ENCODE data around the gene ZBTB20. TPM values are rescaled to one million over a fixed set of nuclear protein-coding genes. Genes with fewer than 3 reads are reported as not detected.

The ZBTB20 gene
- polyA plus RNA-seq, 1 donor from 2014 or later = 4.8 TPM

- no peak for TF ChIP-seq EZH2 (IDR thresholded peaks at IDR 0.05; ENCODE audit: borderline replicate concordance, insufficient read depth, low read length, poor library complexity, severe bottlenecking)
- TF ChIP-seq, protein P1, sequence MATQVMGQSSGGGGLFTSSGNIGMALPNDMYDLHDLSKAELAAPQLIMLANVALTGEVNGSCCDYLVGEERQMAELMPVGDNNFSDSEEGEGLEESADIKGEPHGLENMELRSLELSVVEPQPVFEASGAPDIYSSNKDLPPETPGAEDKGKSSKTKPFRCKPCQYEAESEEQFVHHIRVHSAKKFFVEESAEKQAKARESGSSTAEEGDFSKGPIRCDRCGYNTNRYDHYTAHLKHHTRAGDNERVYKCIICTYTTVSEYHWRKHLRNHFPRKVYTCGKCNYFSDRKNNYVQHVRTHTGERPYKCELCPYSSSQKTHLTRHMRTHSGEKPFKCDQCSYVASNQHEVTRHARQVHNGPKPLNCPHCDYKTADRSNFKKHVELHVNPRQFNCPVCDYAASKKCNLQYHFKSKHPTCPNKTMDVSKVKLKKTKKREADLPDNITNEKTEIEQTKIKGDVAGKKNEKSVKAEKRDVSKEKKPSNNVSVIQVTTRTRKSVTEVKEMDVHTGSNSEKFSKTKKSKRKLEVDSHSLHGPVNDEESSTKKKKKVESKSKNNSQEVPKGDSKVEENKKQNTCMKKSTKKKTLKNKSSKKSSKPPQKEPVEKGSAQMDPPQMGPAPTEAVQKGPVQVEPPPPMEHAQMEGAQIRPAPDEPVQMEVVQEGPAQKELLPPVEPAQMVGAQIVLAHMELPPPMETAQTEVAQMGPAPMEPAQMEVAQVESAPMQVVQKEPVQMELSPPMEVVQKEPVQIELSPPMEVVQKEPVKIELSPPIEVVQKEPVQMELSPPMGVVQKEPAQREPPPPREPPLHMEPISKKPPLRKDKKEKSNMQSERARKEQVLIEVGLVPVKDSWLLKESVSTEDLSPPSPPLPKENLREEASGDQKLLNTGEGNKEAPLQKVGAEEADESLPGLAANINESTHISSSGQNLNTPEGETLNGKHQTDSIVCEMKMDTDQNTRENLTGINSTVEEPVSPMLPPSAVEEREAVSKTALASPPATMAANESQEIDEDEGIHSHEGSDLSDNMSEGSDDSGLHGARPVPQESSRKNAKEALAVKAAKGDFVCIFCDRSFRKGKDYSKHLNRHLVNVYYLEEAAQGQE (IDR thresholded peaks at IDR 0.05; ENCODE audit: borderline replicate concordance) = no peak
- TF ChIP-seq MXI1 (conservative IDR thresholded peaks at IDR 0.05; ENCODE audit: poor library complexity, severe bottlenecking) = no peak
- TF ChIP-seq CTCF (IDR thresholded peaks at IDR 0.05; ENCODE audit: poor library complexity, severe bottlenecking) = no peak
- no peak for TF ChIP-seq TAF1 (IDR thresholded peaks at IDR 0.05; ENCODE audit: low read depth)
- TF ChIP-seq POLR2AphosphoS5 (IDR thresholded peaks at IDR 0.05) = no peak
- TF ChIP-seq SMC3 (conservative IDR thresholded peaks at IDR 0.05; ENCODE audit: poor library complexity) = no peak
- no peak for TF ChIP-seq RAD21 (conservative IDR thresholded peaks at IDR 0.05)
- TF ChIP-seq EP300 (conservative IDR thresholded peaks at IDR 0.05; ENCODE audit: poor library complexity, severe bottlenecking) = no peak
- Histone ChIP-seq H4K20me1 (ENCODE audit: insufficient read depth) (no peaks in the 10 kb centered on the region), H3K9me2 (ENCODE audit: insufficient read depth, low read length) (no peaks in the 10 kb centered on the region), H3K27me3 (ENCODE audit: insufficient read depth, low read depth, low read length) (no peaks in the 10 kb centered on the region), H3K79me2 (replicated peaks; ENCODE audit: insufficient read depth, low read length) (no peaks in the 10 kb centered on the region), H2AFZ (ENCODE audit: low read depth, low read length) (no peak overlapping the region), H3K9me3 (ENCODE audit: low read length) (no peaks in the 10 kb centered on the region), H3K36me3 (ENCODE audit: insufficient read depth, low read length) (no peaks in the 10 kb centered on the region), H3K4me3 (ENCODE audit: low read length) (no peak overlapping the region), H3F3A (ENCODE audit: insufficient read depth, low read length, poor library complexity, severe bottlenecking) (no peaks in the 10 kb centered on the region), H3K9ac (ENCODE audit: low read length) (no peak overlapping the region), H3K27ac (ENCODE audit: low read length) (no peak overlapping the region), H3K4me2 (ENCODE audit: low read length) (no peak overlapping the region)
Measured at GRCh38 chr3:115071166-115071565, 75.9 kb downstream of the ZBTB20 start.

DNA sequence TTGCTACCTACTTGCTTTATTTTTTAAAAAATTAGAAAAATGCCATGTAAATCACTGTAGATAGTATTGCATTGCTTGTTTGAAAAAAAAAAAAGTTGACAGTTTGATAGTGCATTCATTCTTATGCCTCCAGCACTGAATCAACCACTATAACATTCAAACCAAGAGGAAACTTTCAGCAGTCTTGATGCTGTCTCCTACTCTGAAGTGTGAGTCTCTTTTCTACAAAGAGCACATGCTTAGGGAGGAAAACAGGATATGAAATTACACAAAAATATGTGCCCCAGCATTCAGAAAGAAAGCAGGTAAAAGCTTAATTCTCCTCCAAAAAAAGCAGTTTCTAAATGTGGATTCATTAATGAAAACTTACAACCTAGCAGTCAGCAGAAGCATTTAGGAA is 78.3 kb downstream of the ZBTB20 start:
- no peaks in the 10 kb centered on the region for H3K79me2 ChIP-seq (replicated peaks; ENCODE audit: insufficient read depth, low read length)
- no peaks in the 10 kb centered on the region for H3F3A ChIP-seq (ENCODE audit: insufficient read depth, low read length, poor library complexity, severe bottlenecking)
- no peak overlapping the region for H3K27ac ChIP-seq (ENCODE audit: low read length)
- H3K9ac ChIP-seq (ENCODE audit: low read length) = no peak overlapping the region
- H3K4me2 ChIP-seq (ENCODE audit: low read length) = no peak overlapping the region
- H3K9me2 ChIP-seq (ENCODE audit: insufficient read depth, low read length) = no peaks in the 10 kb centered on the region
- no peaks in the 10 kb centered on the region for H4K20me1 ChIP-seq (ENCODE audit: insufficient read depth)
- H3K9me3 ChIP-seq (ENCODE audit: low read length) = no peaks in the 10 kb centered on the region
- H3K36me3 ChIP-seq (ENCODE audit: insufficient read depth, low read length) = no peaks in the 10 kb centered on the region
- H3K27me3 ChIP-seq (ENCODE audit: insufficient read depth, low read depth, low read length) = no peaks in the 10 kb centered on the region
- TF ChIP-seq CTCF (IDR thresholded peaks at IDR 0.05; ENCODE audit: poor library complexity, severe bottlenecking) = no peak
- TF ChIP-seq, protein P1 (IDR thresholded peaks at IDR 0.05; ENCODE audit: borderline replicate concordance) = no peak
- TF ChIP-seq POLR2AphosphoS5 (IDR thresholded peaks at IDR 0.05) = no peak
- TF ChIP-seq RAD21 (conservative IDR thresholded peaks at IDR 0.05) = no peak
- no peak for TF ChIP-seq TAF1 (IDR thresholded peaks at IDR 0.05; ENCODE audit: low read depth)
- TF ChIP-seq MXI1 (conservative IDR thresholded peaks at IDR 0.05; ENCODE audit: poor library complexity, severe bottlenecking) = no peak
- H2AFZ ChIP-seq (ENCODE audit: low read depth, low read length) = no peak overlapping the region
- no peak overlapping the region for H3K4me3 ChIP-seq (ENCODE audit: low read length)

Measured in neural cell (in vitro differentiated cells).